Right lobe of liver (tissue), 4 donors: ENCODE measurements around the gene OTP.

Experiments
- POLR2A ChIP-seq: fragments of 450-650 bp; IDR thresholded peaks from one replicate; pipeline ENCODE4 v1.6.1; 2017; ENCODE audit warnings: antibody characterized with exemption, mild to moderate bottlenecking
- TF ChIP-seq, protein P1 (sequence below), 4 donors: fragments of 200-600 bp in 3 of 4; fragments of 450-650 bp in 1 of 4; IDR thresholded peaks; one replicate each; pipeline versions ENCODE4 v1.5.1 to v1.8.0; 2016 to 2022; ENCODE audit warnings: antibody characterized with exemption in 4 of 4, mild to moderate bottlenecking in 2 of 4
- donor health status: DM: no; HTN: no; CAD: no.
- donor health status: DM: no; HTN: no; CAD: no.
- donor health status: DM: no; HTN: yes; CAD: no.

DNA sequence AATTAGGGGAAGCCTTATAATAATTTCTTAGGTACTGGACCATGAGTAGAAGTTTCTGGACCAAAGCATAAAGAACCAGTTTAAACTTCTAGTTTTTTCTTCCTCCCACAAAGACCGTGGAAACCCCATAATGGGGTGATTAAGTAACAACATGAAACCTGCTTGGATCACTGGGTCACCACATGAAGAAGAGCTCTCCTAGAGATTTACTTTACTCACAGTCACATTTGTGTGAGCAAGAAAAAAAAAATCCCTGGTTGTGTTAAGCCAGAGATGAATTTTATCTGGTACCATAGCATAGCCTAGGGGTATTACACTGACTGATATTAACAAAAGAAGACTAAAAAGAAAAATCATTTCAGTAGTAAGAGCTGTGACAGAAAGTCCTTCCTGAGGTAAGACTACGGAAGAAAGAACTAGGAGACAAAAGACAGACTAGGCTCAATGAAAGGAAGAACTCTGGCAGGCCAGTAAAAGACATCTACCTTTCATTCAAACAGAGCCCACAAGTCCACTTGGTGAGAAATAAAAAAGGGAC, 15.2 kb downstream of the OTP start:
- TF ChIP-seq, protein P1, sequence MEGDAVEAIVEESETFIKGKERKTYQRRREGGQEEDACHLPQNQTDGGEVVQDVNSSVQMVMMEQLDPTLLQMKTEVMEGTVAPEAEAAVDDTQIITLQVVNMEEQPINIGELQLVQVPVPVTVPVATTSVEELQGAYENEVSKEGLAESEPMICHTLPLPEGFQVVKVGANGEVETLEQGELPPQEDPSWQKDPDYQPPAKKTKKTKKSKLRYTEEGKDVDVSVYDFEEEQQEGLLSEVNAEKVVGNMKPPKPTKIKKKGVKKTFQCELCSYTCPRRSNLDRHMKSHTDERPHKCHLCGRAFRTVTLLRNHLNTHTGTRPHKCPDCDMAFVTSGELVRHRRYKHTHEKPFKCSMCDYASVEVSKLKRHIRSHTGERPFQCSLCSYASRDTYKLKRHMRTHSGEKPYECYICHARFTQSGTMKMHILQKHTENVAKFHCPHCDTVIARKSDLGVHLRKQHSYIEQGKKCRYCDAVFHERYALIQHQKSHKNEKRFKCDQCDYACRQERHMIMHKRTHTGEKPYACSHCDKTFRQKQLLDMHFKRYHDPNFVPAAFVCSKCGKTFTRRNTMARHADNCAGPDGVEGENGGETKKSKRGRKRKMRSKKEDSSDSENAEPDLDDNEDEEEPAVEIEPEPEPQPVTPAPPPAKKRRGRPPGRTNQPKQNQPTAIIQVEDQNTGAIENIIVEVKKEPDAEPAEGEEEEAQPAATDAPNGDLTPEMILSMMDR (IDR thresholded peaks at IDR 0.05), result no peak
- TF ChIP-seq POLR2A, result no peak
